ENCODE results near the gene MMP17. TPM values are rescaled to one million over a fixed set of nuclear protein-coding genes. Genes with fewer than 3 reads are reported as not detected.
A peak's percentile ranks its signal among the peaks of the same experiment; 100 is the strongest.

MMP17 gene
- total RNA-seq, 3 donors from 2014 or later = 1.1 to 5.3 (median 1.4) TPM

DNA sequence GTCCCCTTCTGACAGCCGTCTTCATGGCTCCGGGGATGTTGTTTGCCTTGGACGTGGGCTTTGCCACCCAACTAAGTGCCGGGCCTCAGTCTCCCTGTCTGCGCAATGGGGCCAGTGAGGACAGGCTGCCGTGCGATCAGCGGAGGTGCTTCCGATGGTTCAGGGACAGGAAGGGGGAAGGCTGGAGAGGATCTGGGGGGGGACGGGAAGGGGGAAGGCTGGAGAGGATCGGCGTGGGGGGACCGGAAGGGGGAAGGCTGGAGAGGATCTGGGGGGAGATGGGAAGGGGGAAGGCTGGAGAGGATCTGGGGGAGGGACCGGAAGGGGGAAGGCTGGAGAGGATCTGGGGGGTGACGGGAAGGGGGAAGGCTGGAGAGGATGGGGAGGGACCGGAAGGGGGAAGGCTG lies 3.4 kb downstream of the MMP17 start:
- Histone ChIP-seq H3K4me1 (ENCODE audit: low read depth) (peaks cover 11% of the 10 kb centered on the region), H3K36me3 (ENCODE audit: low read depth) (no peaks in the 10 kb centered on the region), H3K4me3 (no peak overlapping the region), H3K9me3 (no peaks in the 10 kb centered on the region)
- DNase-seq (peak in 1 of 3 donors; percentile 25), ATAC-seq (no peak)
- TF ChIP-seq, protein P1, sequence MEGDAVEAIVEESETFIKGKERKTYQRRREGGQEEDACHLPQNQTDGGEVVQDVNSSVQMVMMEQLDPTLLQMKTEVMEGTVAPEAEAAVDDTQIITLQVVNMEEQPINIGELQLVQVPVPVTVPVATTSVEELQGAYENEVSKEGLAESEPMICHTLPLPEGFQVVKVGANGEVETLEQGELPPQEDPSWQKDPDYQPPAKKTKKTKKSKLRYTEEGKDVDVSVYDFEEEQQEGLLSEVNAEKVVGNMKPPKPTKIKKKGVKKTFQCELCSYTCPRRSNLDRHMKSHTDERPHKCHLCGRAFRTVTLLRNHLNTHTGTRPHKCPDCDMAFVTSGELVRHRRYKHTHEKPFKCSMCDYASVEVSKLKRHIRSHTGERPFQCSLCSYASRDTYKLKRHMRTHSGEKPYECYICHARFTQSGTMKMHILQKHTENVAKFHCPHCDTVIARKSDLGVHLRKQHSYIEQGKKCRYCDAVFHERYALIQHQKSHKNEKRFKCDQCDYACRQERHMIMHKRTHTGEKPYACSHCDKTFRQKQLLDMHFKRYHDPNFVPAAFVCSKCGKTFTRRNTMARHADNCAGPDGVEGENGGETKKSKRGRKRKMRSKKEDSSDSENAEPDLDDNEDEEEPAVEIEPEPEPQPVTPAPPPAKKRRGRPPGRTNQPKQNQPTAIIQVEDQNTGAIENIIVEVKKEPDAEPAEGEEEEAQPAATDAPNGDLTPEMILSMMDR (IDR thresholded peaks at IDR 0.05) = no peak
- intact Hi-C loops (cut with DNase I, micrococcal nuclease) = no loop called here

DNA sequence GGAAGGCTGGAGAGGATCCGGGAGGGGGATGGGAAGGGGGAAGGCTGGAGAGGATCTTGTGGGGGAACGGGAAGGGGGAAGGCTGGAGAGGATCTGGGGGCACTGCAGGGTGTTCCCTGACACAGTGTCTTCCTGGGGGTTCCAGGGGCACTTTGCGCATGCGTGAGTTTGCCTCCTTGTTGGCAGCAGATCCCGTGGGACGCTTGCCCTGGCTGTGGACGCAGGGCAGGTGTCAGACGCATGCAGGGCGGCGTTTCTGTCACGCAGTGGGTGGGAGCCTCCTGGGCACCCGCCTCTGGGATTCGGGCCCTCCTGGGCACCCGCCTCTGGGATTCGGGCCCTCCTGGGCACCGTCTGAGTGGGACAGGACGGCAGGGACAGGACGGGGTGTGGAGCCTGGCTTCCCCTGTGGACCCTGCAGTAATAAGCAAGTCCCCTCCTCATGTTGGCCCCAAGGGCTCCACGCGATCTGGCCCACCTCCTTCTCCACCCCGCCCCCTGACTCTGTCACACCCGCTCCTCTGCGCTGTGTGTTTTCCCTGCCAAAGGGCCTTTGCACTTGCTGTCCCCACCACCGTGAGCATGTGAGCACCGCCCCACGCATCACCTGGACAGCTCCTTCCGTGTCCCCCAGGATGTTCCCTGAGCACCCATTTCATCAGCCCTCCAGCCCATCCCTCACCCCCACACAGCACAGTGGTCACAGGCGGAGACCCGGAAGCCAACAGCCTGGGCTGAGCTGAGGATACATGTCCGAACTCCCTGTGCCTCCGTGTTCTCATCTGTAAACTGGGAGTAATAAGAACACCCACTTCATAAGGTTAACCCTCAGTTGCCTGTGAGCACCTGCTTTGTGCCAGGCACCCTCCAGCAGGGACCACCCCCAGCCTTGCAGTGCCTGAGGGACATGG lies 4.4 kb downstream of the MMP17 start:
- ATAC-seq (no peak), DNase-seq (peak; percentile 36 to 60 (median 56))
- Histone ChIP-seq H3K36me3 (ENCODE audit: low read depth) (no peaks in the 10 kb centered on the region), H3K4me1 (ENCODE audit: low read depth) (peaks cover 11% of the 10 kb centered on the region), H3K4me3 (no peak overlapping the region), H3K9me3 (no peaks in the 10 kb centered on the region)
- intact Hi-C loops (cut with DNase I, micrococcal nuclease) = no loop called here
- TF ChIP-seq, protein P1 (IDR thresholded peaks at IDR 0.05) = no peak

DNA sequence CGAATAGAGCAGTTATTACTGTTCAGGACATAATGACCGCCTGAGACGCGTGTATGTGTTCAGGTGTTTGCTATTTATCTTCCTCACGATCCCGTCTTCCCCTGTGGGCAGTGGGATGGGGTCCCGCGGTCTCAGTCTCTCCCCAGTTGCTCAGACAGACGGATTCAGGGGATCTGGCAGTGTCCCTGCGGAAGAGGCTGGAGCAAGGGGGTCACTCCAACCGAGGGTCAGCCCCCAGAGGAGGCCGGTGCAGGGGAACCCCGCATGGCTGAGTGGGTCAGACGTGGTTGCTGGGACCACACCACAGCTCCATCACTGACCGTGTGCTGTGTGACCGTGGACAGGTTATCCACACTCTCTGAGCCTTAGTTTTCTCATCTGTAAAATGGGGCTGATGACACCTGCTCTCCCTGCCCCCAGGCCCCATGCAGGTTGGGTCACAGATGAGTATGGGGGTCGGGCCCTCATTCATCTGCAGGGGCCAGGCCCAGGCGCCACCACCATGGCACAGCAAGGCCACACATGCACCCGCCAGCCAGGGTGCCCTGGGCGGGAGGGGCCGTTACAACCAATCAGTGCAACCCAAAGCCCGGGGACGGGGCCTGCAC lies 5.2 kb downstream of the MMP17 start:
- intact Hi-C loops (cut with DNase I, micrococcal nuclease) = no loop called here
- Histone ChIP-seq H3K9me3 (no peaks in the 10 kb centered on the region), H3K4me1 (ENCODE audit: low read depth) (peaks cover 11% of the 10 kb centered on the region), H3K36me3 (ENCODE audit: low read depth) (no peaks in the 10 kb centered on the region), H3K4me3 (no peak overlapping the region)
- ATAC-seq = no peak
- TF ChIP-seq, protein P1 (IDR thresholded peaks at IDR 0.05) = no peak
- DNase-seq = peak in 1 of 3 donors; percentile 31

DNA sequence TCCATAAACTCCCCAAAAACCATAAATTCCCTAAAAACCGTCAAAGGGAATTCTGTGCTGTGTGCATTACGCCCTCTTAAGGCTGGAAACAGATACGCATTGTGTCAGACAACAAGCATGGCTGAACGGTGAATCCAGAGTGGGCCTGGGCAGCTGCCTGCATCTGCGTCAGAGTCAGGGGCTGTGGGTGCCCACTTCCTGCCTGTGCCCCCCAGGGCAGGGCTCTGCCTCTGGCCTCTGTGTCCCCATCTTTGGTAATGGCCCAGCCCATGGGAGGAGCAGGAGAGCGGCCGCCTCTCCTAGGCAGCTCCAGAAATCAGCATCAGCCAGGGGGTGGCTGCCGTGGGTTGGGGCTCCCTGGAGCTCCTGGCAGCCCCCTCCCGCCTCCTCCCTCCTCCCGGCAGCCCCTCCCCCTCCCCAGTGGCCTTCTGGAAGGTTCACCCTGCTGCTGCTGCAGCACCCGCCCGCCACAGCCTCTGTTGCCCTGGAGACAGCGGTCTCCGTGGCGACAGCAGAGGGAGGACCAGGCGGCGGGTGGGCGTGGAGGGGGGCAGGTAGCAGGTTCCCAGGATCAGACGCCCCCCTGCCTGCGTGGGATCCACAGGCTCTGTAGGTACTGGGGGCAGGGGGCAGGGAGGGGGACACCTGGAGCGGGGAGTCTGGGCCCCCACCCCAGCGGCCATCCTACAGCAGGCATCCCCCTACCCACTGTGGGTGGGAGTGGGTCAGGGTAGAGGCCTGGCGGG lies 5.9 kb downstream of the MMP17 start:
- Histone ChIP-seq H3K9me3 (no peaks in the 10 kb centered on the region), H3K4me3 (no peak overlapping the region), H3K4me1 (ENCODE audit: low read depth) (peaks cover 10% of the 10 kb centered on the region), H3K36me3 (ENCODE audit: low read depth) (no peaks in the 10 kb centered on the region)
- ATAC-seq = no peak
- TF ChIP-seq, protein P1 (IDR thresholded peaks at IDR 0.05) = no peak
- DNase-seq = peak in 1 of 3 donors; percentile 38
- intact Hi-C loops (cut with DNase I, micrococcal nuclease) = no loop called here

DNA sequence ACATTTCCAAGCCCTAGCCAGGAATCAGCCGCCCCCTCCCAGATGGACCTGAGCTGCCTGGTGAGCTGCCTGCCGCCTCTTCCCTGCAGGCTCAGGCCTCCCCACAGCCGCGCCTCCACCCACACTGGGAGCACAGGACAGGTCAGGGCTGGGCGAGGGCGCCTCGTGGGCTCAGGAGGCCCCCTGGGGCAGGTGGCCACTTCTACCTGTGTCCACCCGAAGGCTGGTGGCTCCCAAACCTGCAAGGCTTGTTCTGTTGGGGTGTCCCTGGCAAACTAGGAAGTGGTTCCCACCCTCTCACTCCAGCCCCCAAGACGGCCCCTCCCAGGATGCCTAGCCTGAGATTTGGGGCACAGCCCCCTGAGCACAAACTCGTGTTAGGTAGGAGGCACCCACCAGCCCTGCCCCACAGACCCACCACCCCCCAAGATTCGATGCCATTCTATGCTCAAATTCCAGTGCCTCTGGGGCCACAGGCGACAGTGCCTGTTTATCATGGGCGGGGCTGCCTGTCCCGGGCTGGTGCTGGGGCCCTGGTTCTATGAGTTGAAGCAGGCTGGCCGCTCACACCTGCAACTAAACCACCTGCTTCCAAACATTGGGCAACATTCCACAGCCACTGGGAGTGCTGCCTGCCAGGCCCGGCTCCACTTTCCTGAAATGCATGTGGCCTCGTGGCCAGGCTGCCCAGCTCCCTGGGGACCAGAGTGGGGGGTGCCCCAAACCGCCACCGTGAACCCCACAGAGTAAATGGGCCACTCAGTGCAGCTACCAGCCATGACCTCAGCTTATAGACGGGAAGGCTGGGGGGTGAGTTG lies 6.8 kb downstream of the MMP17 start:
- Histone ChIP-seq H3K36me3 (ENCODE audit: low read depth) (no peaks in the 10 kb centered on the region), H3K4me1 (ENCODE audit: low read depth) (peaks cover 7% of the 10 kb centered on the region), H3K4me3 (no peak overlapping the region), H3K9me3 (no peaks in the 10 kb centered on the region)
- intact Hi-C loops (cut with DNase I, micrococcal nuclease) = no loop called here
- TF ChIP-seq, protein P1 (IDR thresholded peaks at IDR 0.05) = no peak
- ATAC-seq (peak; percentile 57), DNase-seq (peak in 1 of 3 donors; percentile 58)
